H1 (cell line): ENCODE data around the gene GPRC6A. TPM values are rescaled to one million over a fixed set of nuclear protein-coding genes. Genes with fewer than 3 reads are reported as not detected.

ENCODE experiments used
- CTCF ChIA-PET: fragments of 300-600 bp; sonication (Branson Sonifier 250); formaldehyde crosslinking; loops from one replicate; lab custom pipeline; 2021; ENCODE audit not compliant: partially characterized antibody; lab: Charles Lee
- POLR2A ChIA-PET: fragments of 300-600 bp; sonication (Branson Sonifier 250); formaldehyde crosslinking; loops from one replicate; lab custom pipeline; 2021; ENCODE audit warnings: inconsistent platforms; ENCODE audit not compliant: partially characterized antibody; lab: Charles Lee
- DNase-seq, 2 experiments: peaks; one replicate each; pipeline versions ENCODE4 v3.0.0 to v3.0.0-alpha.2; 2010 to 2022; ENCODE audit warnings: low spot score in 2 of 2, low read depth in 1 of 2, mixed read lengths in 1 of 2
- FAIRE-seq: peaks from 2 replicates; lab custom pipeline; 2011; peaks lifted over from hg19 to GRCh38; lab: Jason Lieb, UNC
- H2AFZ ChIP-seq: 2 replicates; pipeline ENCODE4 v1.8.1; 2012; ENCODE audit warnings: low read length, inconsistent platforms
- H2AK5ac ChIP-seq: 2 replicates; pipeline ENCODE4 v1.6.1; 2013; ENCODE audit warnings: low read depth, low read length
- H2BK120ac ChIP-seq: replicated peaks from 2 replicates; pipeline ENCODE3; 2013; ENCODE audit warnings: low read depth, low read length, inconsistent platforms
- H2BK12ac ChIP-seq: 2 replicates; pipeline ENCODE4 v1.6.1; 2013; ENCODE audit warnings: low read depth, low read length
- H2BK15ac ChIP-seq: 2 replicates; pipeline ENCODE4 v1.6.1; 2013; ENCODE audit warnings: low read length
- H2BK20ac ChIP-seq: 2 replicates; pipeline ENCODE4 v1.6.1; 2013; ENCODE audit warnings: low read length
- H2BK5ac ChIP-seq: 2 replicates; pipeline ENCODE4 v1.6.1; 2013; ENCODE audit warnings: low read depth, low read length
- H3K14ac ChIP-seq: 2 replicates; pipeline ENCODE4 v1.6.1; 2013; ENCODE audit warnings: inconsistent platforms; ENCODE audit not compliant: insufficient read length
- H3K18ac ChIP-seq: 2 replicates; pipeline ENCODE4 v1.6.1; 2013; ENCODE audit warnings: low read length; ENCODE audit errors: extremely low read depth
- H3K23ac ChIP-seq: 2 replicates; pipeline ENCODE4 v1.6.1; 2013; ENCODE audit warnings: inconsistent platforms; ENCODE audit not compliant: insufficient read length
- H3K23me2 ChIP-seq: 2 replicates; pipeline ENCODE4 v1.6.1; 2013; ENCODE audit warnings: low read depth, low read length
- H3K27ac ChIP-seq: 2 replicates; pipeline ENCODE4 v1.6.1; 2011; ENCODE audit warnings: low read depth, low read length, inconsistent platforms
- H3K27me3 ChIP-seq, 4 experiments: replicated peaks in 1 of 4; 1 replicate in 1 of 4; 2 replicates in 3 of 4; pipeline versions ENCODE4 v1.6.1 to v1.8.1; 2011 to 2013; ENCODE audit warnings: low read length in 3 of 4, mild to moderate bottlenecking in 3 of 4, inconsistent platforms in 2 of 4, mixed read lengths in 2 of 4, moderate library complexity in 1 of 4; ENCODE audit not compliant: control insufficient read depth in 3 of 4, insufficient read depth in 3 of 4; ENCODE audit errors: extremely low read depth in 1 of 4
- H3K36me3 ChIP-seq, 4 experiments: 2 replicates each; pipeline versions ENCODE4 v1.6.1 to v1.8.1; 2011 to 2013; ENCODE audit warnings: mild to moderate bottlenecking in 4 of 4, low read length in 3 of 4, moderate library complexity in 2 of 4, control low read depth in 1 of 4, inconsistent platforms in 1 of 4; ENCODE audit not compliant: insufficient read depth in 4 of 4, control insufficient read depth in 2 of 4
- H3K4ac ChIP-seq: replicated peaks from 2 replicates; pipeline ENCODE3; 2013; ENCODE audit warnings: low read length, low read depth, mixed read lengths, inconsistent platforms; ENCODE audit not compliant: insufficient read length
- H3K4me1 ChIP-seq, 4 experiments: replicated peaks in 1 of 4; 1 replicate in 1 of 4; 2 replicates in 3 of 4; pipeline versions ENCODE4 v1.6.1 to v1.8.1; 2011 to 2013; ENCODE audit warnings: low read length in 3 of 4, inconsistent platforms in 2 of 4, mixed read lengths in 1 of 4; ENCODE audit not compliant: insufficient read depth in 4 of 4, control insufficient read depth in 3 of 4
- H3K4me2 ChIP-seq, 2 experiments: 2 replicates each; pipeline versions ENCODE4 v1.6.1 to v1.8.1; 2011 to 2013; ENCODE audit warnings: low read depth in 2 of 2, low read length in 2 of 2, control low read depth in 1 of 2, inconsistent platforms in 1 of 2, mild to moderate bottlenecking in 1 of 2; ENCODE audit not compliant: insufficient read depth in 1 of 2
- H3K4me3 ChIP-seq, 4 experiments: fragments of 200-600, 300-600 bp in 1 of 4; sonication (generic), shearing (Covaris generic), sonication (Bioruptor Twin) in 1 of 4; 2 replicates each; pipeline versions ENCODE4 v1.5.1 to v1.8.1; 2011 to 2016; ENCODE audit warnings: low read length in 4 of 4, low read depth in 3 of 4, control low read depth in 2 of 4, inconsistent platforms in 2 of 4, mild to moderate bottlenecking in 2 of 4, mixed read lengths in 1 of 4, moderate library complexity in 1 of 4; ENCODE audit not compliant: insufficient read depth in 2 of 4; ENCODE audit errors: extremely low read depth in 1 of 4
- H3K56ac ChIP-seq: replicated peaks from 2 replicates; pipeline ENCODE3; 2013; ENCODE audit warnings: low read depth, mild to moderate bottlenecking, mixed read lengths, low read length, inconsistent platforms; ENCODE audit not compliant: insufficient read length
- H3K79me1 ChIP-seq: 2 replicates; pipeline ENCODE4 v1.6.1; 2013; ENCODE audit warnings: low read depth, low read length, control low read depth
- H3K79me2 ChIP-seq, 2 experiments: 2 replicates each; pipeline versions ENCODE4 v1.6.1 to v1.8.1; 2012 to 2013; ENCODE audit warnings: low read length in 2 of 2, mild to moderate bottlenecking in 2 of 2, inconsistent platforms in 1 of 2; ENCODE audit not compliant: insufficient read depth in 2 of 2, control insufficient read depth in 1 of 2
- H3K9ac ChIP-seq, 4 experiments: replicated peaks in 1 of 4; 1 replicate in 1 of 4; 2 replicates in 3 of 4; pipeline versions ENCODE4 v1.6.1 to v1.8.1; 2011 to 2013; ENCODE audit warnings: low read depth in 3 of 4, low read length in 3 of 4, control low read depth in 2 of 4, mild to moderate bottlenecking in 2 of 4, moderate library complexity in 2 of 4, inconsistent platforms in 1 of 4; ENCODE audit errors: extremely low read depth in 1 of 4
- H3K9me3 ChIP-seq, 2 experiments: 2 replicates each; pipeline versions ENCODE4 v1.6.1 to v1.8.1; 2012 to 2013; ENCODE audit warnings: mild to moderate bottlenecking in 2 of 2, moderate library complexity in 2 of 2, control low read depth in 1 of 2, inconsistent platforms in 1 of 2, low read depth in 1 of 2, low read length in 1 of 2, mixed read lengths in 1 of 2; ENCODE audit not compliant: insufficient read depth in 2 of 2
- H4K20me1 ChIP-seq, 2 experiments: replicated peaks in 1 of 2; 2 replicates each; pipeline versions ENCODE3 to v1.8.1; 2011 to 2013; ENCODE audit warnings: inconsistent platforms in 2 of 2, low read length in 2 of 2, mild to moderate bottlenecking in 1 of 2; ENCODE audit not compliant: insufficient read depth in 2 of 2, control insufficient read depth in 1 of 2
- H4K5ac ChIP-seq: 2 replicates; pipeline ENCODE4 v1.6.1; 2013; ENCODE audit warnings: low read length, low read depth, mixed read lengths, inconsistent platforms; ENCODE audit not compliant: insufficient read length
- H4K8ac ChIP-seq: 2 replicates; pipeline ENCODE4 v1.8.0; 2013; ENCODE audit warnings: mild to moderate bottlenecking, moderate library complexity, low read length, inconsistent platforms; ENCODE audit not compliant: insufficient read depth; ENCODE audit errors: extremely low read depth
- H4K91ac ChIP-seq: replicated peaks from 2 replicates; pipeline ENCODE3; 2013; ENCODE audit warnings: low read length, mixed read lengths, inconsistent platforms; ENCODE audit not compliant: insufficient read length
- EP300 ChIP-seq, 2 experiments: IDR thresholded peaks; 1 replicate in 1 of 2; 2 replicates in 1 of 2; pipeline ENCODE4 v1.6.1; 2011 to 2012; ENCODE audit warnings: low read depth in 2 of 2, low read length in 2 of 2, mild to moderate bottlenecking in 2 of 2, borderline replicate concordance in 1 of 2, inconsistent platforms in 1 of 2, moderate library complexity in 1 of 2
- JUN ChIP-seq: IDR thresholded peaks from 2 replicates; pipeline ENCODE4 v1.6.1; 2011; ENCODE audit warnings: low read depth, mild to moderate bottlenecking, improper control_type of control experiment, low read length
- RAD21 ChIP-seq, 2 experiments: IDR thresholded peaks in 1 of 2; conservative IDR thresholded peaks in 1 of 2; 2 replicates each; pipeline ENCODE4 v1.6.1; 2011; ENCODE audit warnings: low read depth in 2 of 2, low read length in 2 of 2, improper control_type of control experiment in 1 of 2, inconsistent platforms in 1 of 2, mild to moderate bottlenecking in 1 of 2, moderate library complexity in 1 of 2
- WGBS, 2 experiments: shearing (Covaris generic) in 1 of 2; methylation state at CpG; one replicate each; pipeline versions ENCODE4 v1.1.6 to v1.1.7; 2013 to 2015; ENCODE audit warnings: low lambda C conversion rate in 2 of 2, mixed read lengths in 2 of 2, inconsistent platforms in 1 of 2, low coverage in 1 of 2, missing lambda C conversion rate in 1 of 2; ENCODE audit not compliant: insufficient replicate concordance in 2 of 2, insufficient coverage in 1 of 2, insufficient read length in 1 of 2; ENCODE audit errors: extremely low coverage in 1 of 2, missing lambda C conversion rate in 1 of 2; 5-methylcytosine and 5-hydroxymethylcytosine counted together
- polyA plus RNA-seq, 7 experiments: library from polyadenylated mRNA; depleted of rRNA in 3 of 7; stranded (reverse) in 5 of 7; unstranded in 2 of 7; fragments of >200 nt in 5 of 7; fragments of 200-250 nt in 2 of 7; gene quantifications; 1 replicate in 5 of 7; 2 replicates in 1 of 7; 4 replicates in 1 of 7; pipeline versions ENCODE4 v1.2.1 to v1.2.3, GENCODE V29; 2011 to 2013; ENCODE audit warnings: missing spikeins in 2 of 7, mixed read lengths in 2 of 7
- total RNA-seq: library from RNA; stranded (reverse); fragmentation: NEBNext Ultra II Directional; extraction: Animal tissue kit (Norgen Biotek cat#: 25700); gene quantifications from 2 replicates; pipeline ENCODE4 v1.2.1, GENCODE V29; 2021
- TF ChIP-seq, protein P1 (sequence below): IDR thresholded peaks from 2 replicates; pipeline ENCODE4 v1.6.1; 2012; ENCODE audit warnings: inconsistent platforms
- TF ChIP-seq, protein P2 (sequence below), 3 experiments: IDR thresholded peaks; 1 replicate in 2 of 3; 2 replicates in 1 of 3; pipeline versions ENCODE4 v1.5.1 to v1.6.1; 2011; ENCODE audit warnings: low read length in 3 of 3, mild to moderate bottlenecking in 3 of 3, inconsistent platforms in 2 of 3, low read depth in 1 of 3, moderate library complexity in 1 of 3; ENCODE audit not compliant: insufficient read depth in 1 of 3; ENCODE audit errors: control extremely low read depth in 1 of 3

Gene GPRC6A
- total and polyA plus RNA-seq, 2 of the 8 experiments (the other 6 are each of a cell fraction or from before 2014, with no cell fraction given), result 0.09 to 0.22 TPM

DNA sequence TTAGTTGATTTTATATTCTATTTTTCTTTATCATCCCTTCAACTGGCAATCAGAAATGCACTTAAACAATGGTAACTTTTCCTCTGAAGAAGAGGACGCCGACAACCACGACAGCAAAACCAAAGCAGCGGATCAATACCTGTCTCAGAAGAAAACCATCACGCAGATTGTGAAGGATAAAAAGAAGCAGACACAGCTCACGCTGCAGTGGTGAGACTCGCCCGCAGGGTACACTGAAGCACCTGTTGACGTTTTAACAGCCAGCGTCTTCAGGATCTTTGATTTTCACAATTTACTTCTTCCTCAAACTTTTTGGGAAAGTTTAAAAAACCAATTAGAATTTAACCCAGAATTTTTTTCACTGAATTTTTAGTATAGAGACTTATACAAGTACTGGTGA, 48.9 kb upstream of the GPRC6A start:
- Histone ChIP-seq H3K23me2 (peaks cover 8% of the 10 kb centered on the region; the same call in 1 of the 2 replicates), H3K18ac (no peak overlapping the region), H3K36me3 (no peaks in the 10 kb centered on the region), H2BK120ac (no peak overlapping the region), H2BK20ac (no peak overlapping the region), H3K4ac (no peak overlapping the region), H2BK15ac (no peak overlapping the region), H3K56ac (no peak overlapping the region), H4K5ac (no peak overlapping the region), H2BK5ac (no peak overlapping the region), H4K91ac (no peak overlapping the region), H3K4me3 (peak overlapping the region; percentile 71 to 96 (median 79); a peak in 7 of 8 replicates), H2BK12ac (no peak overlapping the region), H3K9me3 (peaks cover 0 to under 1% of the 10 kb centered on the region in 2 experiments; a peak in 1 of 4 replicates), H2AK5ac (no peak overlapping the region), H3K4me2 (peak overlapping the region; percentile 99 to 100), H3K4me1 (peaks cover 0 to 5% (median 0%) of the 10 kb centered on the region in 4 experiments; a peak in 1 of 7 replicates), H3K27ac (no peak overlapping the region), H3K14ac (no peak overlapping the region), H3K23ac (no peak overlapping the region), H4K8ac (no peak overlapping the region), H3K9ac (no peak overlapping the region; a peak in 1 of 7 replicates), H2AFZ (no peak overlapping the region), H3K79me2 (no peaks in the 10 kb centered on the region), H4K20me1 (peaks cover 0 to 2% of the 10 kb centered on the region in 2 experiments), H3K27me3 (peaks cover 12 to 41% (median 29%) of the 10 kb centered on the region in 4 experiments), H3K79me1 (no peaks in the 10 kb centered on the region)
- DNase-seq (no peak), FAIRE-seq (no peak)
- TF ChIP-seq, protein P1, sequence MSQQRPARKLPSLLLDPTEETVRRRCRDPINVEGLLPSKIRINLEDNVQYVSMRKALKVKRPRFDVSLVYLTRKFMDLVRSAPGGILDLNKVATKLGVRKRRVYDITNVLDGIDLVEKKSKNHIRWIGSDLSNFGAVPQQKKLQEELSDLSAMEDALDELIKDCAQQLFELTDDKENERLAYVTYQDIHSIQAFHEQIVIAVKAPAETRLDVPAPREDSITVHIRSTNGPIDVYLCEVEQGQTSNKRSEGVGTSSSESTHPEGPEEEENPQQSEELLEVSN, result no peak
- TF ChIP-seq, protein P2, sequence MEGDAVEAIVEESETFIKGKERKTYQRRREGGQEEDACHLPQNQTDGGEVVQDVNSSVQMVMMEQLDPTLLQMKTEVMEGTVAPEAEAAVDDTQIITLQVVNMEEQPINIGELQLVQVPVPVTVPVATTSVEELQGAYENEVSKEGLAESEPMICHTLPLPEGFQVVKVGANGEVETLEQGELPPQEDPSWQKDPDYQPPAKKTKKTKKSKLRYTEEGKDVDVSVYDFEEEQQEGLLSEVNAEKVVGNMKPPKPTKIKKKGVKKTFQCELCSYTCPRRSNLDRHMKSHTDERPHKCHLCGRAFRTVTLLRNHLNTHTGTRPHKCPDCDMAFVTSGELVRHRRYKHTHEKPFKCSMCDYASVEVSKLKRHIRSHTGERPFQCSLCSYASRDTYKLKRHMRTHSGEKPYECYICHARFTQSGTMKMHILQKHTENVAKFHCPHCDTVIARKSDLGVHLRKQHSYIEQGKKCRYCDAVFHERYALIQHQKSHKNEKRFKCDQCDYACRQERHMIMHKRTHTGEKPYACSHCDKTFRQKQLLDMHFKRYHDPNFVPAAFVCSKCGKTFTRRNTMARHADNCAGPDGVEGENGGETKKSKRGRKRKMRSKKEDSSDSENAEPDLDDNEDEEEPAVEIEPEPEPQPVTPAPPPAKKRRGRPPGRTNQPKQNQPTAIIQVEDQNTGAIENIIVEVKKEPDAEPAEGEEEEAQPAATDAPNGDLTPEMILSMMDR (IDR thresholded peaks at IDR 0.05; ENCODE audit: control extremely low read depth in 1 of 3, insufficient read depth in 1 of 3, low read depth in 1 of 3, low read length in 3 of 3), result peak in 1 of 3 experiments; percentile 8; a peak in 1 of 4 replicates
- TF ChIP-seq RAD21 (IDR thresholded peaks at IDR 0.05 in 1 of 2, conservative IDR thresholded peaks at IDR 0.05 in 1 of 2; ENCODE audit: low read depth in 2 of 2, low read length in 2 of 2) (peak in 1 of 2 experiments; percentile 31; a peak in 2 of 4 replicates), JUN (no peak), EP300 (IDR thresholded peaks at IDR 0.05; ENCODE audit: borderline replicate concordance in 1 of 2, low read depth in 2 of 2, low read length in 2 of 2) (no peak)
- POLR2A ChIA-PET, result no interaction called here
- WGBS, 2 experiments, result 4% methylated on average over 10 of the region's 10 CpGs; no CpG with 5 or more reads in 1 of the 2 experiments
- CTCF ChIA-PET, result interaction anchor here (0.8 to 1.1 kb wide), 3 partner anchors 64 to 95 kb away, joined by 3 read pairs; no protein-coding TSS in a partner anchor
